HepG2 (cell line): ENCODE results near the gene PPP1R27. TPM values are rescaled to one million over a fixed set of nuclear protein-coding genes. Genes with fewer than 3 reads are reported as not detected.

Experiments
- ATAC-seq: fragments of 200-7000 bp; cut with Tn5 transposase; 3 replicates; pipeline ENCODE4 v1.9.1; 2020; ENCODE audit warnings: mild to moderate bottlenecking, moderate library complexity
- BruUV-seq: library from RNA; stranded (reverse); fragments of 400-500 nt; replicated peaks from 2 replicates; lab custom pipeline; 2021; lab: Mats Ljungman, UMichigan
- CTCF ChIA-PET: fragments of 300-600 bp; formaldehyde crosslinking; extraction: SDS; loops from one replicate; lab custom pipeline; 2021; ENCODE audit warnings: low total read pairs, inconsistent platforms, low intra/inter-chr PET ratio; lab: Yijun Ruan, JAX
- POLR2A ChIA-PET: fragments of 350-600 bp; sonication (Branson Sonifier 250); formaldehyde crosslinking; loops from one replicate; lab custom pipeline; 2020; ENCODE audit warnings: antibody characterized with exemption, inconsistent platforms; lab: Yijun Ruan, JAX
- DNase-seq: peaks from one replicate; pipeline ENCODE4 v3.0.0-alpha.2; 2015; ENCODE audit warnings: low spot score
- FAIRE-seq: peaks from 3 replicates; lab custom pipeline; 2011; peaks lifted over from hg19 to GRCh38; lab: Jason Lieb, UNC
- H2AFZ ChIP-seq: one replicate; pipeline ENCODE4 v1.6.1; 2011; ENCODE audit warnings: low read length, inconsistent platforms
- H3K27ac ChIP-seq: fragments of 300-600 bp; 3 replicates; pipeline ENCODE4 v1.8.0; 2011; ENCODE audit warnings: mixed run types, mild to moderate bottlenecking, mixed read lengths, low read length, inconsistent platforms; ENCODE audit not compliant: insufficient read depth; ENCODE audit errors: extremely low read length
- H3K27me3 ChIP-seq, 2 experiments: fragments of 200-600 bp in 1 of 2; 2 replicates in 1 of 2; 3 replicates in 1 of 2; pipeline versions ENCODE4 v1.6.0 to v1.8.0; 2011; ENCODE audit warnings: low read length in 2 of 2, mild to moderate bottlenecking in 2 of 2, moderate library complexity in 2 of 2, inconsistent platforms in 1 of 2; ENCODE audit not compliant: insufficient read depth in 2 of 2, control insufficient read depth in 1 of 2
- H3K36me3 ChIP-seq, 2 experiments: fragments of 200-600 bp in 1 of 2; replicated peaks in 1 of 2; 2 replicates in 1 of 2; 3 replicates in 1 of 2; pipeline versions ENCODE4 v1.5.1 to v1.8.0; 2011; ENCODE audit warnings: low read length in 2 of 2, inconsistent platforms in 1 of 2; ENCODE audit not compliant: insufficient read depth in 2 of 2, control insufficient read depth in 1 of 2
- H3K4me1 ChIP-seq: 2 replicates; pipeline ENCODE4 v1.5.1; 2012; ENCODE audit warnings: low read length, inconsistent platforms; ENCODE audit not compliant: insufficient read depth
- H3K4me2 ChIP-seq: 2 replicates; pipeline ENCODE4 v1.6.0; 2011; ENCODE audit warnings: low read depth, low read length, inconsistent platforms
- H3K4me3 ChIP-seq, 3 experiments: fragments of 200-600 bp in 1 of 3; sonication (generic), shearing (Covaris generic) in 1 of 3; replicated peaks in 1 of 3; 2 replicates each; pipeline ENCODE4 v1.5.1; 2011 to 2016; ENCODE audit warnings: low read length in 3 of 3, inconsistent platforms in 2 of 3, low read depth in 2 of 3, mild to moderate bottlenecking in 2 of 3, control low read depth in 1 of 3, mixed read lengths in 1 of 3; ENCODE audit not compliant: insufficient read depth in 1 of 3
- H3K79me2 ChIP-seq: one replicate; pipeline ENCODE4 v1.6.1; 2011; ENCODE audit warnings: low read length, inconsistent platforms; ENCODE audit not compliant: insufficient read depth
- H3K9ac ChIP-seq: 2 replicates; pipeline ENCODE4 v1.6.0; 2011; ENCODE audit warnings: mild to moderate bottlenecking, low read depth, low read length, inconsistent platforms; ENCODE audit not compliant: insufficient read depth
- H3K9me3 ChIP-seq: 2 replicates; pipeline ENCODE4 v1.5.1; 2012; ENCODE audit warnings: mild to moderate bottlenecking, low read length
- H4K20me1 ChIP-seq: 2 replicates; pipeline ENCODE4 v1.6.0; 2011; ENCODE audit warnings: inconsistent platforms, mild to moderate bottlenecking, low read length, moderate library complexity; ENCODE audit not compliant: insufficient read depth
- ARNTL ChIP-seq: sonication (generic); formaldehyde crosslinking; IDR thresholded peaks from 2 replicates; pipeline ENCODE4 v1.4.0; 2020; ENCODE audit warnings: mild to moderate bottlenecking, missing genetic modification reagents
- CCDC6 ChIP-seq: sonication (generic); formaldehyde crosslinking; IDR thresholded peaks from 2 replicates; pipeline ENCODE4 v1.8.1; 2022; ENCODE audit warnings: mild to moderate bottlenecking, missing genetic modification reagents, moderate library complexity
- HES4 ChIP-seq: sonication (generic); formaldehyde crosslinking; IDR thresholded peaks from 2 replicates; pipeline ENCODE4 v1.9.0; 2021; ENCODE audit warnings: mild to moderate bottlenecking, missing genetic modification reagents, borderline replicate concordance
- HOXA3 ChIP-seq: sonication (generic); formaldehyde crosslinking; IDR thresholded peaks from 2 replicates; pipeline ENCODE4 v1.5.0; 2020; ENCODE audit warnings: missing genetic modification reagents
- MAX ChIP-seq: IDR thresholded peaks from 2 replicates; pipeline ENCODE4 v1.6.1; 2012; ENCODE audit warnings: inconsistent platforms
- SP140L ChIP-seq: sonication (generic); formaldehyde crosslinking; IDR thresholded peaks from 2 replicates; pipeline ENCODE4 v1.4.0; 2020; ENCODE audit warnings: missing genetic modification reagents, borderline replicate concordance
- SP4 ChIP-seq: sonication (generic); formaldehyde crosslinking; IDR thresholded peaks from 2 replicates; pipeline ENCODE4 v1.8.1; 2023; ENCODE audit warnings: mild to moderate bottlenecking, missing genetic modification reagents
- ZBTB10 ChIP-seq: sonication (generic); formaldehyde crosslinking; IDR thresholded peaks from 2 replicates; pipeline ENCODE4 v1.4.0; 2020; ENCODE audit warnings: missing genetic modification reagents, borderline replicate concordance
- WGBS: methylation state at CpG from one replicate; pipeline ENCODE4 v1.1.6; 2017; ENCODE audit warnings: low lambda C conversion rate; 5-methylcytosine and 5-hydroxymethylcytosine counted together
- in situ Hi-C: cut with HindIII; loops from 2 replicates; pipeline ENCODE4 v1.10.0; 2017; ENCODE audit warnings: low pct_unique_long_range_greater_than_20kb; ENCODE audit not compliant: extremely low pct_ligation_motif_present
- intact Hi-C: fragments of 100-400 bp; cut with micrococcal nuclease; formaldehyde crosslinking; loops from one replicate; pipeline ENCODE4 v1.10.0; 2022; ENCODE audit not compliant: unreplicated experiment
- polyA plus RNA-seq, 8 experiments: library from polyadenylated mRNA; depleted of rRNA in 3 of 8; stranded (reverse) in 7 of 8; unstranded in 1 of 8; fragments of >200 nt; fragmentation: Illumina TruSeq in 4 of 8; extraction: Trizol in 4 of 8; gene quantifications; 2 replicates each; pipeline versions ENCODE4 v1.2.1 to v1.2.3, GENCODE V29; 2011 to 2016; ENCODE audit warnings: low read depth in 4 of 8, missing spikeins in 1 of 8, mixed read lengths in 1 of 8; ENCODE audit not compliant: insufficient read depth in 1 of 8
- total RNA-seq, 5 experiments: library from RNA; depleted of rRNA; stranded (reverse); fragments of >200 nt; fragmentation: Illumina TruSeq; extraction: Trizol; gene quantifications; 2 replicates each; pipeline ENCODE4 v1.2.3, GENCODE V29; 2016; ENCODE audit warnings: low read depth in 1 of 5

PPP1R27 gene
- total and polyA plus RNA-seq, 2 of the 13 experiments (the other 11 are each of a cell fraction or from before 2014, with no cell fraction given), result 0.17 to 1.00 TPM

GRCh38 chr17:81845881-81846742 is 11.3 kb upstream of the PPP1R27 start (continued):
- TF ChIP-seq CCDC6 (CRISPR knock-in tag), result no peak
- no peak for TF ChIP-seq ZBTB10
- no peak for TF ChIP-seq MAX
- TF ChIP-seq SP140L (CRISPR knock-in tag), result no peak

DNA sequence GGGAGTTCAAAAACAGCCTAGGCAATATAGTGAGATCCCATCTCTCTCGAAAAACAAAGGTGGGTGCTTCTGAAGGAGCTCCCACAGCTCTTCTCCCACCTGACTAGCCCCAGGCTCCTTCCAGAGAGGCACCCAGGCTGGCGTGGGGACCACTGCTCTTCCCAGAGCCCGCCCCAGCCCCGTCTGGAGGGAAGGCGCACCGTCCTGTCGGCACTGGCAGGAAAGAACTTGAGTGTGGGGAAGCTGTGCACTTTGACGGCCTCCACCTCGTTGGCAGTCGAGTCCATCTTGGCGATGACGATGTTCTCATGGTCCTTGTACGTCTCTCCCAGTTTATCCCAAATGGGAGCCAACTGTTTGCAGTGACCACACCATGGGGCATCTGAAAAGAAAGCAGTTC is 10.5 kb upstream of the PPP1R27 start:
- ChIA-PET POLR2A (interaction anchor here (1.0 to 1.7 kb wide), 4 partner anchors 12 to 23 kb away, joined by 4 to 7 read pairs (median 5); partner anchors contain the start of genes MCRIP1 and P4HB), CTCF (no interaction called here)
- FAIRE-seq (no peak), DNase-seq (no peak), ATAC-seq (no peak)
- H3K36me3 ChIP-seq, result peaks cover 39 to 63% of the 10 kb centered on the region in 2 experiments
- no peak overlapping the region for H3K27ac ChIP-seq
- H3K4me1 ChIP-seq, result peaks cover 15% of the 10 kb centered on the region
- 90% methylated on average over 13 of the region's 13 CpGs for WGBS
- intact Hi-C loops (no loop called here), in situ Hi-C loops (no loop called here)
- H2AFZ ChIP-seq, result no peak overlapping the region
- H3K4me2 ChIP-seq, result no peak overlapping the region
- TF ChIP-seq HES4 (CRISPR knock-in tag) (0 out of 2 replicates have a peak, but pooled peaks have one; percentile 41), ARNTL (CRISPR knock-in tag) (no peak), SP4 (CRISPR knock-in tag) (0 out of 2 replicates have a peak, but pooled peaks have one; percentile 32), HOXA3 (CRISPR knock-in tag) (0 out of 2 replicates have a peak, but pooled peaks have one; percentile 3)
- H3K79me2 ChIP-seq, result no peaks in the 10 kb centered on the region
- no TSS peak for BruUV-seq
- no peaks in the 10 kb centered on the region for H3K9me3 ChIP-seq
- no peak overlapping the region for H3K9ac ChIP-seq
- peaks cover 6% of the 10 kb centered on the region; the same call in 1 of the 2 replicates for H4K20me1 ChIP-seq
- no peaks in the 10 kb centered on the region for H3K27me3 ChIP-seq
- H3K4me3 ChIP-seq, result no peak overlapping the region
